ENCODE results near the gene MORC3.

- TF ChIP-seq, protein P1, sequence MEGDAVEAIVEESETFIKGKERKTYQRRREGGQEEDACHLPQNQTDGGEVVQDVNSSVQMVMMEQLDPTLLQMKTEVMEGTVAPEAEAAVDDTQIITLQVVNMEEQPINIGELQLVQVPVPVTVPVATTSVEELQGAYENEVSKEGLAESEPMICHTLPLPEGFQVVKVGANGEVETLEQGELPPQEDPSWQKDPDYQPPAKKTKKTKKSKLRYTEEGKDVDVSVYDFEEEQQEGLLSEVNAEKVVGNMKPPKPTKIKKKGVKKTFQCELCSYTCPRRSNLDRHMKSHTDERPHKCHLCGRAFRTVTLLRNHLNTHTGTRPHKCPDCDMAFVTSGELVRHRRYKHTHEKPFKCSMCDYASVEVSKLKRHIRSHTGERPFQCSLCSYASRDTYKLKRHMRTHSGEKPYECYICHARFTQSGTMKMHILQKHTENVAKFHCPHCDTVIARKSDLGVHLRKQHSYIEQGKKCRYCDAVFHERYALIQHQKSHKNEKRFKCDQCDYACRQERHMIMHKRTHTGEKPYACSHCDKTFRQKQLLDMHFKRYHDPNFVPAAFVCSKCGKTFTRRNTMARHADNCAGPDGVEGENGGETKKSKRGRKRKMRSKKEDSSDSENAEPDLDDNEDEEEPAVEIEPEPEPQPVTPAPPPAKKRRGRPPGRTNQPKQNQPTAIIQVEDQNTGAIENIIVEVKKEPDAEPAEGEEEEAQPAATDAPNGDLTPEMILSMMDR (IDR thresholded peaks at IDR 0.05), result no peak
- TF ChIP-seq POLR2A (IDR thresholded peaks at IDR 0.05), result peak; percentile 63 to 78
Observed at GRCh38 chr21:36319767-36320420, at the start of gene MORC3.
